Kidney capillary endothelial cell (primary cell): ENCODE results near the gene ZNF652.
"Not testable (repeated sequence)": the region's sequence is repeated elsewhere in the genome, so short reads cannot be mapped to it uniquely, and the experiment has no call there.

Source experiments
- DNase-seq: peaks from one replicate; pipeline ENCODE4 v3.0.0-alpha.2; 2018; ENCODE audit warnings: low spot score

The ZNF652 gene

DNA sequence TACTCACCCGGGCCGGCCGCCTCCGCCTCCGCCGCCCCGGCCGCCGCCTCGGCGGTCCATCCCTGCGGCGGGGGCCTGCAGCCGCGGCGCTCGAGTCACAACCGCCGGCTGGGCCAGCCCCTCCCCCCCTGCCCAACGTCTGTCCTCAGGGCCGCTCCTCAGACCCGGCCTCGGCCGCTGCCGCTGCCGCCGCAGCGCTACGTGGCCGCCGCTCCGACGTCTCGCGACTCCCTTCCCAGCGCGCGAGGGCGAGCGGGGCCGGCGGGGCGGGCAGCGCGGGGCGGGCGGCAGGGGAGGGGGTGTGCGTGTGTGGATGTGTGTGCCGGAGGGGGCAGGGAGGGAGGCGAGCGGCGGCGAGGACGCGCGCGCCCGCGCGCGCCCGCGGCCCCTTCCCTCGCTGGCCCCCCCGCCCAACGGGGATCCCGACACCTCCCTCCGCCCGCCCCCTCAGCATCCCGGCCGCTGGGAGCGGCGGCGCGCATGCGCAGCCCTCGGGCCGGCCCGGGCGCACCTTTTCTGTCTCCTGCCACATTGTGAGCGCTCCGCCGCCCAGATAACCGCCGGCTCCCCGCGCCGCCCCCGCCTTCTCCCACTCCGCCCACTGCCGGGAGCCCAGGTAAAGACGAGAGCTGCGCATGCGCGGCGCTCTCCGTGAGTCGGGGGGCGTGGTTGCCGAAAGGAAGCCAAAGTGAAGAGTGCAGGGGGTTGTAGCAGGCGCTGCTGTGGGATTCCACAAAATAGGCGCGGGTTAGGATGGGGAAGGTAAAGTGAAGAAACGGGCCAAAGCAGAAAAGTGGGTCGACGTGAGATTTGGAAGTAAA, at the start of gene ZNF652:
Gene ZNF652, minus strand, starts transcription at position 349 of the 821 bp plus-strand sequence. CDS start 44,525 bp downstream, outside the sequence.
- peak; percentile 71 for DNase-seq

DNA sequence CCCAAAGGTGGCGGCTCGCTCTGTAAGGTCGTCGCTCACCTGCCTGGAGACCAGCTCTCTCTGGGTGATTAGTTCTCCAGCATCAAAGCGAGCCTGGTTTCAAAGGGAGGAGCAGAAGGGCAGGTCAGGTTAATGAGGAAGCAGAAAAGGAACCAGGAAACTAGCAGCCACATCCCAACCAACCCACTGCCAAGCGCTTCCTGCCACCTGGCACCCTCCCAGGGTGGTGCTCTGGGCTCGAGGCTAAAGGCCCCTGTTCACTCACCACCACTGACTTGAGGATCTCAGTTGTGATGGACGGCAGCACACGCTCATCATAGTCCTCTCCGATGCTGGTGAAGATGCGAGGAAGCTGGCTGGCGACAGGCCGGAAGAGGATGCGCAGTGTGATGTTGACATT, 47.0 kb upstream of the ZNF652 start:
- no peak for DNase-seq

DNA sequence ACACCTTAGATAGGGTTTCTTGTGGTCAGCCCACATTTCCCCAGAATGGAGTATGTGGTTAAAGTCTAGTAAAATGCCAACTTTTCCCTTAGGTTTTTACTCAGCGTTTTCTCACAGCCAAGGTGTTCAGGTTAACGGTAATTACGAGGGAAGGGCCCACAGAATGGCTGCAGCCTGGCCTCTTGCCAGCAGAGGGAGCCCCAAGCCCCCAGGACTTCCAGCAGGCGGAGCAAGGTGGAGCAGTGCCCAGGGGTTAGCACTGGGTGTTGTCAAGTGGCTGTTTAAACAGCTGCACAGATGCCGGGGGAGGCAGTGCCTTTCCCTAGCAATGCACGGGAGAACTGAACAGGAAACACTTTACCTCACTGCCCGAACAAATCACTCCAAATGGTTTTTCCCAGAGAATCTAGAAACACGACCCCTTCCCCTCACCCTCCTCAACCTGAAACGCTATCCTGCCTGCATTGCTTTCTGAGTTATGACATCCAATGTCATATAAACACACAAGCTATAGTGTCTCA, 46.0 kb upstream of the ZNF652 start:
- DNase-seq: peak; percentile 59

DNA sequence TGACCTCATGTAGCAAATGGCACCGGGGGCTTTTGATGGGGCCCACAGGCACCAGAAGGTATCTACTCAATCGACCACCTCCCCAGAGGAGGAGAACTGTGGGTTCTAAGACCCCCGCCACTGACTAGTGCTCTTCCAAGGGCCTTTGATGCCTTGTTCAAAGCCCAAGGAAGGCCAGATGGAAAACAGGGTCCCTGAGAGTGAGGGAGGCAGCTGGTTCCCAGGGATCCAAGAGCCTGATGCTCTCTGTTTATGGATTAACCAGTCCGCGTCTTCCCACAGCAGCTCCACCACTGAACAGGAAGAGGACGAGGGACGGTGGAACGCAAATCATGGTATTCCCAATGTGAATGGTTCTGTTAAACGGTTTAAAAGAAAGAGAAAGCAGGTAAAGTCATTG, 45.0 kb upstream of the ZNF652 start:
- no peak for DNase-seq

DNA sequence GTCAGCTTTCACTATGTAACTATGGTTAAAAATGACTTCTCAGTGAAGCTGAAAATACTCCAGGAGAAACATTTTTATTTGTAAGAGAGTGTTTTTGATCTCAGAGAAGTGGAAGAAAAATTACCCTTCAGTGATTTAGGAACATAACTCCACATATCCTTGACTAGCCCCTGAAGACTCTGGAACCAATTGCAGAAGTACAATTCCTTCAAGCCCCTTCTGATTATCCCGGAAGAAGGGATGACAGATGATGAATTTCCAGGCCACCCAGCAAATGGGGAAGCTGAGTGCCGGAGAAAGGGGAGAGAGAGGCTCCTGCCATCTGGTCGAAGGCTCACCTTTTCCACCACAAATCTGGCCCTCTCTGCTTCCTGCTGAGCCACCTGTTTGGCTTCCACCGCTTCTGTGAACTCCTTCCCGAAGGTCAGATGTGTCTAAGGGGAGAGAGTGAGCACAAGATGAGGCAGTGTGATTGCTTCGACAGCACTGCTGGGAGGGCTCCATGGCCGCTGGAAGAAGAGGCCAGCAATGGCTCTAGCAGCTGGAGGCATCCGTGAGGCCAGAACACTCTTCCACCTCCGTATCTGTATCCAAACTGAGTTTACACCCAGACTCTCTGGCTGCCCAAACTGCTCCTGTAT, 44.5 kb upstream of the ZNF652 start:
- DNase-seq: no peak

DNA sequence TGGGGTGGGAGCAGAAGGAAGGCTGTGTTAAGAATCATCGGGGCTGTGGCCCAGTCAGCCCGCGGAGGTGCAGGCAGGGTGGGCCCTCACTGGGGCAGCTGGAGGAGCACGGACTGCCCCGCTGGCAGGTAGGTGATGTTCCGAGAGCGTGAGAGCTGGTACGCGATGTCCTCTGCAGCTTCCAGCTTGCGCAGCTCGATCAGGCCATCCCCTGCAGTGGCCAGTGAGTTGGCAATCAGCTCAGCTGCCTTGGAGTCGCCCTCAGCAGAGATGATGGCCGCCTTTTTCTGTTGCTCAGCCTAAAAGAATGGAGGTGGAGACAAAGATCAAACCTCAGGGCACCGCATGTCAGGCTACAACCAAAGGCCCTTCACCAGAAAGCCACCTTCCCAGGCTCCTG, 42.9 kb upstream of the ZNF652 start:
- no peak for DNase-seq

DNA sequence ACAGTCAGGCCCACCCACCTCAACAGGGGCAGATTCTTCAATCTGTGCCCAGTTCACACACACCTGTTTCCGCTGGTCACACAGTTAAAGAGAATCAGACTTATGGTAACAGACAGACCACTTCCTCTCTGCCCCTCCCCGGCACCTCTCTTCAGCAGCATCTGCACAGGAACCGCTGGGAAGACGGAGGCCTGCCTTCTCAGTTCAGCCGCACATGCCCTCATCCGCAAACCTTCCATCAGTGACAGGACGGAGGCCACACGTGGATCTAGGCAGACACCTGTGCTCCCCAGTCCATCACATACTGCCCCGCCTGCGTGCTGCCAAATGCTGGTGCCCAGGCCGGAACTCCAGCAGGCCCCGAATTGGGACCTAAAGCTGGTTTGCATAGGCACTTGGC, 42.3 kb upstream of the ZNF652 start:
- no peak for DNase-seq

DNA sequence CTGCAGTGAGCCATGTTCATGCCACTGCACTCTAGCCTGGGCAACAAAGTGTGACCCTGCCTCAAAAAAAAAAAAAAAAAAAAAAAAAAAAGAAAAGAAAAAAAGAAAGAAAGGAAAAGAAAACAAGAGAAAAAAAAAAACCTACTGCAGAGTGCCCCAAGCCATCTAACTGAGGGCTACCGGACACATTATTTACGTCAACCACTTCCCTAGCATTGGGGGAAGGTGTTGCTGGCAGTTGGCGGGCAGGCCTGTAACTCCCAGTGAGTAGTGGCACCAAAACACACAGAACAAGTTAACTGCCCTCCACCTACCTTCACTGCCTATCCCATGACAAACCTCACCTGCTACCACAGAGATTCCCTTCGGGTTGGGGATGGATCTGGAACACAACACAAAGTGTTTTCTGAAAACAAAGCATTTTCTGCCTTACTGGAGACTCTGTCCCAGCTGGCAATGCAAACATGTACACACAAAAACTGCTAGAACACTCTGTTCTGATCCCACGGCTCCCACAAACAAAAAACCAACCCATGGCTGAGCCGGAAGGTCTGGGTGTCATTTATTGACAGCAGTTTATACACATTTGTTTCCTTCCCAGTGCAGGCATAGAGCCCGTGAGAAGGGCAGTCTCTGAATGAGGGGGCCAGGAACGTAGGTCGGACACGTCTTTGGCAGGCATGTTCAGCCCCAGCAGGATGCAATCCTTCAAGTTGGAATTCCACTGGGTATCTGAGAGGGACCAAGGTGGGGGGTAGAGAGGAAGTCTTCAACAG, 41.7 kb upstream of the ZNF652 start:
- no peak for DNase-seq

DNA sequence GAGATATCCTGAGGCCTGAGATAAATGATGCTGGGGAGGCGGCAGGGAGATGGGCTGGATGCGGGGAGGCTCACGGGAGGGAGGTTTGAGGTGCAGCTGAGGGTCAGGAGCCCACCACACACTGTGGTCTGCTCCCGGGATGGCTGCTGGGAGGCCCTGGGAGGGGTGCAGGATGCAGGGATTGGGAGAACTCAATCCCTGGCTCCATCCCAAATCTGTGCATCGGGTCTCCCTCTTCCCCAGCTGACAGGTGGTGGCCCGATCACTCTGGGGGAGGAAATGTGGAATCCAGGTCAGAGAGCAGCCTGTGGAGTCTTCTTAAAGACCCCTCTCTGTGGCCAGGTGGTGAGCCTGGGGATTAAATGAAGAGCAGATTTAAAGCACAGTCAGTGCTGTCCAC, 40.7 kb upstream of the ZNF652 start:
- DNase-seq: no peak

DNA sequence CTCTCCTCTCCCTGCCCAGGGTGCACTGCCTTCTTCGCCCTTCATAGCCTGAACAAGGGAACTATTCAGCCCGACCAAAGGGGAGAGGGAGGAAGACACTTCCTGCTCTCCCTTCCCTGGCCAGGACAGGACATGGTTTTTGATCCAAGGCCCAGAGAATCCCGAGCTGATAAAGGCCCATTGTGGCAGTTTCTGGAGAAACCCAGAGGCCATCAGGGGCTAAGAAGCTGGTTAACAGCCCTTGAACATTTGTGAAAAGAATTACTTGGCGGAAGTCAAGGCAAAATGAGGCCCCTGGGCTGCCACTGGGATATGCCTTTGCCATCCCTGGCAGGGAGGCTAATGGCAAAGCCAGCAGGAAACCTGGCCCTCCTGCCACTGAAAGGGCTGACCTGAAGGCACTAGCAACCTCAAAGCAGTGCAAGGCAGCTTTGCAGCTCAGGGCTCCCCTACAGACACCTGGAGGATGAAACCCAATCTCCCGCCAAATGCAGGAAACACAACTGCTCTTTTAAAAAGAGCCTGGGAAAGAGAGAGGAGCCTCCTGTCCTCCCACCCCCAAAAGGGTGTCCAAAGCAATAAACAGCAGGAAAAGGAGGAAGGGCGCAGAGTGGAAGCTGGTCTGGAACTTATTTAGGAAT, 40.0 kb upstream of the ZNF652 start:
- no peak for DNase-seq

DNA sequence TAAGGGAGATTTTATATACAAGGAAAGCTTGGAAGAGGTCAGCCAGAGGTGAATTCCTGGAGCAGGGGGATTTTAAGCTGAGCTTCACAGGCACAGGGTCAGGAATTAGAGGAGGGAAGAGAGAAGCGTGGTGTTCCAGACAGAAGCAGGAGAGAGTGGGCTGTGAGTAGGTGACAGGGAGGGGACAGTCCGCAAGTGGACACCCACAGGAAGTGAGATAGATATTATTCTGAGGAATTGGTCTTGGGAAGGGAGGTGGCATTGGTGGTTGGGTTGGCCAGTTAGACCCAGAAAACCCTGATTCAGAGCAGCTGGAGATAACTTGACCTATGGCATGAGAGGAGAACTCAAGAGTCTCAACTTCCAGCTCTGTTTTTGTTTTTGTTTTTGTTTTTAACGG, 37.9 kb upstream of the ZNF652 start:
- no peak for DNase-seq

DNA sequence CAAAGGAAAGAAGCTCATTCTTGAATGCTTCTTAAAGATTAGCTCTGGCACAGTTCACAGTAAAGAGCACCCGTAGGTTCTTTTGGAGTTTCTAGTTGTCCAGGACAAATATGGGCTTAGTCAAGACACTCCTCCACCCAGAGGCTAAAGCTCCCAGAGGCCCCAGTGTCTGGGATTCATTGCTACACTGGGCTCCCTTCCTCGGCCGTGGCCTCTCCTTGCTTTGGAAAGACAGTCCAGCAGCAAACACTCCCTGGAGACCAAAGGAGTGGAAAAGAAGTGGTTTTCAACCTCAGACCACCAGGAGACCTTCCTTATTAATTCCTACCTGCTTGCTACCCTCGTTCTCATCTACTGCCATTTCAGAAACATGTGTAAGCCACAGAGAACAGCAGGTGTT, 35.5 kb upstream of the ZNF652 start:
- no peak for DNase-seq

DNA sequence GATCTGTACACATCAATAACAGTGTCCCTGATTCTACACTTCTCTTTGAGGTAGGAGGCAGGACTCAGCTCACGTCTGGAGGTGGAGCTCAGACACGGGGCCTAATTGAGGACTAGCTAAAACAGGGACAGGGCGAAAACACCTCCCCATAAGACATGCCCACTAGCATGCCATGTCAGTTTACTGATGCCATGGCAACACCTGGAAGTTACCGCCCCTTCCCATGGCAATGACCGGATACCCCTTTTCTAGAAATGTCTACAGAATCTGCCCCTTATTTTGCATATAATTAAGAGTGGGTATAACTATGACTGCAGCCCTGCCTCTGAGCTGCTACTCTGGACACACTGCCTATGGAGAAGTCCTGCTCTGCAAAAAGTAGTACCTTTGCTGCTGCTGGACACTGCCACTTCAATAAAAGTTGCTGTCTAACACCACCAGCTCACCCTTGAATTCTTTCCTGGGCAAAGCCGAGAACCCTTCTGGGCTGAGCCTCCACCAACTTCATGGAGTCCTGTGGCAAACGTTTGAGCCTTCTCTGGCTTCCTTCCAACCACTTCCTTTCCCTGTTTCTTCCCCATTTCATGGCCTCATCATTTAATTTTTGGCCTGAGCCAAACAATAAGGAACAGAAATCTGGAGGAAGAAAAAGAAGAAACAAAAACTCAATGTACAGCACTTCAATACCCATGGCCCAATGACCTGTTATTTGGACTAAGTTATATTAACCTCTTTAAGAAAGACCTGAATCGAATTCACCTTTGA, 31.6 kb upstream of the ZNF652 start:
- no peak for DNase-seq

DNA sequence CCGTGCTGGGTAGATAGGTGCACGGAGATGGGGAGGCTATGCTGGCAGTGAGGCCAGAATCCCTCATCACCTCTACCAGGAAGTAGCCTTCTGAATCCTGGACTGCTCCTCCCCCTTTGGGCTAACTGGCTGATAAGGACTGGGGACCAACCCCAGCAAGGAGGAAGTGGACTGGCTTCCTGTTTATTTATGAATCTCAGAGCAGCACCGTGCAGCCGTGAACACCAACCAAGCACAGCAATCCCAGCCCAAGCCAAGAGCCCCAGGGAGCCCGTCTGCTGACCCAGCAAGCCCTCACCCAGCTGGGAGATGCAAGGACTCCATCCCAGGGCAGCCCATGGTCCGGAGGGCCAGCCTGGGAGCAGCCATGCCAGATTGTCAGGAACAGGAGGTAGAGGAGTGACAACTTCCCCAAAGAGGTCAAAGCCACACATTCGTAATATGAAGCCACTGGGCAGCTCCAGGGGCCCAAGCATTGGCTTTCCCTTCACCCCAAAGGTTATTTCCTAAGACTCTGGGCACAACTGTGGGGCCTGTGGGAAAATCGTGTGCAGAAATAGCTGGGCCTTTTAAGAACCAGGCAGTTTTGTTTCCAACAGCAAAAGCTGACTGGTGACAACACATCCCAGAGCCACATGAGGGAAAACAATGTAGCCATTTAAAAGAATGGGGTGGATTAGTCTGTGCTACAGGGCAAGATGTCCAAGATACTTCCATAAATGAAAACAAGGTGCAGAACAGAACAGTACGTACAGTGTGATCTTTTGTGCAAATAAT, 28.7 kb upstream of the ZNF652 start:
- peak; percentile 53 for DNase-seq

DNA sequence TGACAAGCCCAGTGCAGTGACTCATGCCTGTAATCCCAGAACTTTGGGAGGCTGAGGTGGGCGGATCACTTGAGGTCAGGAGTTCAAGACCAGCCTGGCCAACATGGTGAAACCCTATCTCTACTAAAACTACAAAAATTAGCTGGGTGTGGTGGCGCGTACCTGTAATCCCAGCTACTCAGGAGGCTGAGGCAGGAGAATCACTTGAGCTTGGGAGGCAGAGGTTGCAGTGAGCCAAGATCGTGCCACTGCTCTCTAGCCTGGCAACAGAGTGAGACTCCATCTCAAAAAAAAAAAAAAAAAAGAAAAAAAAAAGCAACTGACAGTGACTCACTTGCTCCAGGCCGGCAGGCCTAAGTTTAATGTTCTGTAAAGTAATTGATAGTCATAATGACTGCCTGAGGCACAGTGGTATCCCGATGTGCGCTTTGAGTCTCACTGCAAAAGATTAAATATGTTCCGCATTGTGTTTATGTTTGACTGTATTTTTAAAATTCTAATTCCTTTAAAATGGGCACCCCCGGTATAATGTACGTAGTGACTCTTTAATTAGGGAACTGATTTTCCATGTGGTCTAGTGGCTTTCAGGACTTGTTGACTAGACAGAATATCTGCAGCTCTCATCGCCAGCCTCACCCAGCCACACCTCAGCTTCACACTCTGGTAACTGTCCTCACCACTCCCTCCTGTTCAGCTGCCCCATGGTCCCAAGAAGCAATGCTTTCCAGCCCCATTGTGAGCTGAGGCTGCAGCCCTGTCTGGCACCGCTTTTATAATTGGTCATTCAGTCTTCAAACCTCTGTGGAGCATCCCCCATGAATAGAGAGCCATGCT, 27.7 kb upstream of the ZNF652 start:
- DNase-seq: not testable (repeated sequence)

DNA sequence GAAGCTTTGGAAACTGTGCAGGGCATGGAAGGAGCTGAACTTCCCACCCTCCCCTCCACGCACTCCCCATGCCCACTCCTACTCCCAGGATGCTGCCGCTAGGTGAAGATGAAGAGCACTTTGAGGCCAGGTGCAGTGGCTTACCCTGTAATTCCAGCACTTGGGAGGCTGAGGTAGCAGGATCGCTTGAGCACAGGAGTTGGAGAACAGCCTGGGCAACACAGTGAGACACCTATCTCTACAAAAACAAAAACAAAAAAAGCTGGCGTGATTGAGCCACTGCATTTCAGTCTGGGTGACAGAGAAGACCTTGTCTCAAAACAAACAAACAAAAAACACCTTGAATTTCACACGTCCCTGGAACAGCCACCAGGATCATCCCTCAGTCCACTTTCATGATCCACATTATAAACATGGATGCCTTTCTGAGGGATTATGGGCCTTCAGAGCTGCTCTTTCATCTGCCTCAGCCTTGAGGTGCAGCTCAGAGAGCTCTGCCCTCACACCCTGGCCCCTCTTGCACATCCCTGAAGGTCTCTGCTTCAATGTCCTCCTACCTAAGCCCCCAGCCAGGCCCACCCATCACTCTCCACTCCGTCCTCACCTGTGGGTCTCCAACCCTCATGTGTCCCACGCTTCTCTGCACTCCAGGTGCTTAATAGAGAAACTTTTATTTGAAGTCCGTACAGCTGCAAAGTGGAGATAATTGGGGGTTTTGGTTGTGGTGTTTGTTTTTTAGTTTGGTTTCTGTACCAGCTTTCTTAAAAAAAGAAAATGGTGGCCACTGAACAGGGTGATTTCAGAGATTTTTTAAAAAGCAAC, 26.9 kb upstream of the ZNF652 start:
- no peak for DNase-seq

DNA sequence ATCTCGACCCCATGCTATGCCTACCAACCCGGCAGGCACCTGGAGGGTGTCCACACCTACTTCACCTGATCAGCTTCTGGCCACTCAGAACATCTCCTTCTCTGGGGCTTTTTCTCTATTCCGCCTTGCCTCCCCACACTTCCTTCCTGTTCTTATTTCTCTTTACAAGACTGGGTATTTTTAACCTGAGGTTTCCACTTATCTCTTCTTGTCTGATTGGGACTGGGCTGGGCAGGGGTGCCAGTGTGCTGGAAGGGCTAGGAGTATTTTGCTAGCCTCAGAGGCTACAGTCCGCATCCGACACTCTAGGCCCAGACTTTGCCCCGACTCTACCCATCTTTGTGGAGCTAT, 26.2 kb upstream of the ZNF652 start:
- DNase-seq: no peak

DNA sequence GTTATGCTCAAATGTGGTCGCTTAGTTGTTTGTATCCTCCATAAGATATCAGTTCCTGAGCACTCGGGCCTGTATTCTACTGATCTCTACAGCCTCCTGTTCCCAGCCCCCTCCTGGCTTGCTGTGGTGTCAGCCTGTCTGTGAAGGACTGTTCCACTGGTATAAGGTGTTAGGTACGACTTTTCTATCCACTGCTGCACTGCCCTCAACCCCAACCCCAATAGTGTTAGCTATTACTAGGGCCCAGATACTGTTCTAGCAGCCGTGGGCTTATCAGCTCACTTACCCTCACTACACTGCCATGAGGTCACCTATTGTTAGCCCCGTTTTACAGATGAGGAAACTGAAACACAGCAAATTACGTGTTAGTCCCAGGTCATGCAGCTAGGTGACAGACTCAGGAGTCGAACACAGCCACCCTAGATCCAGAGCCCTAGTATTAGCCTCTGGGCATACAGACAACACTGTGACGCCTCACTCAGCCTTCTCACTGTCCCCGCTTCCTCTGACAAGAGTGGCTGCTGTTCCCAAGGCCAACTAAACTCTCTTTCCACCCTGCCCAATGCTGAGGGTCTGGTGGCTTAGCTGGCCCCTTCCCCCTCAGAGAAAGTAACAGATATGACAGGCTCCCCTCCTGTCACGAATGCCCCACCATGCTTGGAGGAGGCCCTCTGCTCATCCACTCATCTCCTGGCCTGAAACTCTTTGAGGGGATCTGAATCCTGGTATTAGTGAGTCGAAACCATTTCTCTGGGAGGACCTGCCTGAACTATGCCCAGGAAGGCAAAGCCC, 25.6 kb upstream of the ZNF652 start:
- DNase-seq: no peak
